Activated naive CD4-positive, alpha-beta T cell treated with anti-CD3 and anti-CD28 coated beads, Interleukin-2, amount 10 ng/mL, durations not matched to agents 7 days and 5 days (primary cell): ENCODE measurements around the gene KRTDAP.
A peak's percentile ranks its signal among the peaks of the same experiment; 100 is the strongest.

ENCODE experiments used
- CTCF ChIA-PET: fragments of 350-600 bp; sonication (Branson Sonifier 250); formaldehyde crosslinking; loops from one replicate; lab custom pipeline; 2021; ENCODE audit warnings: antibody characterized with exemption; lab: Charles Lee
- DNase-seq: peaks from one replicate; pipeline ENCODE4 v3.0.0-alpha.2; 2020
- H3K27ac Mint-ChIP-seq: one replicate; pipeline ENCODE4 v1.8.0; 2021; ENCODE audit warnings: mild to moderate bottlenecking, moderate library complexity, mixed read lengths
- H3K27me3 Mint-ChIP-seq: one replicate; pipeline ENCODE4 v1.8.0; 2021; ENCODE audit warnings: mild to moderate bottlenecking, mixed read lengths
- H3K36me3 Mint-ChIP-seq: one replicate; pipeline ENCODE4 v1.8.0; 2021; ENCODE audit warnings: mixed read lengths
- H3K4me1 Mint-ChIP-seq: one replicate; pipeline ENCODE4 v1.8.0; 2021; ENCODE audit warnings: mixed read lengths
- H3K4me3 Mint-ChIP-seq: one replicate; pipeline ENCODE4 v1.8.0; 2021; ENCODE audit warnings: mild to moderate bottlenecking, moderate library complexity, mixed read lengths
- H3K9me3 Mint-ChIP-seq: one replicate; pipeline ENCODE4 v1.8.0; 2021; ENCODE audit warnings: mixed read lengths

Gene KRTDAP

DNA sequence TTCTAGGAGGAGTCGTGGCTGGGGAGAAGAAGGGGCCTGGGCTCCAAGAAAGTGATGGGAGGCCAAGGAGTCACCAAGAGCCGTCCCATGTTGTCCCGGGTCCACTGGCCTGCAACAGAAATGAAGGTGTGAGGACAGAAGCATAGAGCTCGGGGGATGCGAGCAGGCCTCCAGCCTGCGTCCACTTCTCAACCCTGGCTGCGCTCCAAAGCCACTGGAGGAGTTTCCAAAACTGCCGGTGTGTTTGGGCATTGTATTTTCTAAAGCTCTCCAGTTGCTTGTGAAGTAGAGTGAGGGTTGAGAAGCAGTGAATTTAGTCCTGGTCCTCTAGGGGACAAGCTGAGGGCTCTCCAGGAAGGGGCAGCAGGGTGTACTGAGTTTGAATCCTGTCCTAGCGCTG is 29.2 kb downstream of the KRTDAP start:
- Mint-ChIP-seq H3K27ac (peak overlapping the region; percentile 67), H3K9me3 (no peaks in the 10 kb centered on the region), H3K27me3 (peaks cover 28% of the 10 kb centered on the region), H3K36me3 (peaks cover 6% of the 10 kb centered on the region), H3K4me1 (peaks cover 64% of the 10 kb centered on the region), H3K4me3 (peak overlapping the region; percentile 16)
- CTCF ChIA-PET, result interaction anchor here (1.5 to 3.9 kb wide), 2 partner anchors 8 to 108 kb away, joined by 5 to 24 read pairs; no protein-coding TSS in a partner anchor
- no peak for DNase-seq

DNA sequence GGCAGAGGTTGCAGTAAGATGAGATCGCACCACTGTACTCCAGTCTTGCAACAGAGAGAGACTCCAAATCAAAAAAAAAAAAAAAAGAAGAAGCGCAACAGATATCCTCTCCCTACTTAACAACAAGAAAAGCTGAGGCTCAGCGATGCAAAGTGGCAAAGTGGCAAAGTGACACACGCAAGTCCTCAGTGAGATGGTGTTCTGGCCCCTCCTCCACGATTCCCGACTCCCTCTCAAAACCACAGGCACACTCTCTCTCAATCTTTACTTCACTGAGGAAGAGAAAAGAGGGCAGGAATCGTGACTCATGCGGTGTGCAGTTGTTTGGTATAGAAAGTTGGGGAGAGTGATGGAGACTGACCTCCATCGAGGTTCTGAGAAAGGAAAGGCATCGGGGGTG is 29.7 kb downstream of the KRTDAP start:
- peaks cover 6% of the 10 kb centered on the region for H3K36me3 Mint-ChIP-seq
- DNase-seq, result no peak
- H3K4me3 Mint-ChIP-seq, result peak overlapping the region; percentile 16
- H3K4me1 Mint-ChIP-seq, result peaks cover 69% of the 10 kb centered on the region
- peaks cover 29% of the 10 kb centered on the region for H3K27me3 Mint-ChIP-seq
- CTCF ChIA-PET, result interaction anchor here (1.5 kb wide), 1 partner anchor 9 kb away, joined by 5 read pairs; no protein-coding TSS in a partner anchor
- peak overlapping the region; percentile 67 for H3K27ac Mint-ChIP-seq
- H3K9me3 Mint-ChIP-seq, result no peaks in the 10 kb centered on the region

DNA sequence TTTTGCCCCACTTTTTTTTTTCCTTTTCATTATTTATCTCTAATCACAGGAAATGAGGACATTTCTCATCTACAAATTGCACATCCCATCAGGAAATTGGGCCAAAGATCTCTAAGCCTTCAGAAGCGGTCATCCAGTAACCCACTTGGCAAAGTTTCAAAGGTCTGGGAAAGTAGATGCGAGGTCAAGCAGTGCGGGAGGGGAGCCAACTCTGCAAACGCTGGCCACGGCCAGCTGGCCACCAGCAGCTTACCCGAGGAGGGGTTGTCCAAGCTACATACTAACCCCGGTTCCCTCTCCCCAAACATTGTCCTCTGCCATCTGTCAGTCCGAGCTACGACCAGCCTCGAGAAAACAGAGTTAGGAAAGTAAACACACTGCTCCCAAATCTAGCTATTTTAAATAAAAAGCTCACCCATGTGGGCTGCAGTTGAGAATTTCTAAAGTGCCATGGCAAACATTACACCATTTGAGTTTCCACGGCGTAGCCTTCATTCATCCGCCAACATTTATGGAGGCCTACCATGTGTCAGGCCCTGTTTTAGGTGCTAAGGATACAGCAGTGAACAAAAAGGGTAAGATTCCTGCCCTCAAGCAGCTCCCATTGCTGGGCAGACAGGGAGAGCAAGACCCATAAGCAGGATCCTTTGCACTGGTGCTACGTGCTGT is 30.7 kb downstream of the KRTDAP start:
- Mint-ChIP-seq H3K4me1 (peaks cover 69% of the 10 kb centered on the region), H3K27me3 (peaks cover 25% of the 10 kb centered on the region), H3K27ac (peak overlapping the region; percentile 22), H3K9me3 (no peaks in the 10 kb centered on the region), H3K4me3 (no peak overlapping the region), H3K36me3 (peaks cover 3% of the 10 kb centered on the region)
- CTCF ChIA-PET, result interaction anchor here (1.5 kb wide), 1 partner anchor 10 kb away, joined by 5 read pairs; no protein-coding TSS in a partner anchor
- no peak for DNase-seq

DNA sequence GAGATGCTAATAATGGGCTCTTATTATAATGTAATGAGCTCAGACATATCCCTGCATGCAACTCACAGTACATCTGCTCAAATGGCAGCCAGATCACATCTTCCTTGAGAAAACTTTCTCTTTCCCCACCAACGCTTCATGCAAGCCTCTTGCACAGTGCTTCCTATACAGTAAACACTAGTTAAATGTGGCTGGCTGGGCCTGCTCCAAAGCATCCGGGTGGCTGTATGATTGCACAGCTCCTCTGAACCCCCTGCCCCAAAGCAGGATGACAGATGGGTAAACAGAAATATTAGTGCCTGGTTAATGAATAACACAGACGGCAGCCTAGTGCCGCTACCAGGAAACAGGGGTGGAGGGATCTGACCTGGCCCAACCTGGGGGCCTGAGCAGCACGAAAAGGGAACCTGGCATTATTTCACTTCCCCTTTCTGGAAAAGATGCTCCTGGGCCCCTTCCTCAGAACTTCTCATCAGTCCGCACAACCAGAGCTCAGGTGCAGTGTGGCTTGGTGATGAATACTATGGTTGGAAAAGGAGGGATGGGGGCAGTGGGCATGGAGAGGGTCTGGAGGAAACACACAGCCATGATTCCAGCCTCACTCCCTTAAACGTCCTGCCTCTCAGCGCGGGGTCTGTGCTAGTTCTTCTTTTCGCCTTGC is 31.4 kb downstream of the KRTDAP start:
- peaks cover 63% of the 10 kb centered on the region for H3K4me1 Mint-ChIP-seq
- no peak for DNase-seq
- peak overlapping the region; percentile 22 for H3K27ac Mint-ChIP-seq
- no peaks in the 10 kb centered on the region for H3K9me3 Mint-ChIP-seq
- H3K36me3 Mint-ChIP-seq, result peaks cover 3% of the 10 kb centered on the region
- CTCF ChIA-PET, result no interaction called here
- H3K27me3 Mint-ChIP-seq, result peaks cover 31% of the 10 kb centered on the region
- H3K4me3 Mint-ChIP-seq, result no peak overlapping the region

DNA sequence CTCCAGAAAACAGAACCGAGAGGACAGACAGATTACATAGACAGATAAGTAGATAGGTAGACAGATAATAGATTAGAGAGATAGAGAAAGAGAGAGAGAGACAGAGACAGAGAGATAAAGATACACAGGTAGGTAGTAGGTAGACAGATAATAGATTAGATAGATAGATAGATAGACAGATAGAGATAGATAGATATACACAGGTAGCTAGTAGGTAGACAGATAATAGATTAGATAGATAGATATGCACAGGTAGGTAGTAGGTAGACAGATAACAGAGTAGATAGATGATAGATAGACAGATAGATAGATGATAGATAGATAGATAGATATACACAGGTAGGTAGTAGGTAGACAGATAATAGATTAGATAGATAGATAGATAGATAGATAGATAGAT is 32.1 kb downstream of the KRTDAP start:
- H3K36me3 Mint-ChIP-seq, result peaks cover 3% of the 10 kb centered on the region
- CTCF ChIA-PET, result interaction anchor here (1.5 kb wide), 1 partner anchor 11 kb away, joined by 8 read pairs; no protein-coding TSS in a partner anchor
- peaks cover 33% of the 10 kb centered on the region for H3K27me3 Mint-ChIP-seq
- no peaks in the 10 kb centered on the region for H3K9me3 Mint-ChIP-seq
- H3K27ac Mint-ChIP-seq, result no peak overlapping the region
- H3K4me3 Mint-ChIP-seq, result no peak overlapping the region
- no peak for DNase-seq
- peaks cover 57% of the 10 kb centered on the region for H3K4me1 Mint-ChIP-seq

DNA sequence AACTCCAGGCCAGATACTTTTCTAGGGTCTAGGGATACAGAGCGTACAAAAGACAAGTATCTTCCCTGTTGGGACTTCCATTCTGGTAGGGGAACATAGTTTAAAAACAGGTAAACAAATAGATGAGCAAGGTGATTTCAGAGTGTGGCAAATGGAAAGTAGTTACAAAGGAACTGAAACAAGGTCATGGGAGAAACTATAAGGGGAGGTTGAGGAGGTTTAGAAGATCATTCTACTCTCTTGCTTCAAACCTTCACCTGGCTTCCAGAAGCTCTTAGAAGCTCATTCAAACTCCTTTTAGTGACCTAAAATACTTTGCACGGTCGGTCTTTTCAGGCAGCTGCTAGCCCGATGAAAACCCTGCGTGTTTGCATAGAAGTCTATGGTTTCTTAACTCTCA is 33.1 kb downstream of the KRTDAP start:
- Mint-ChIP-seq H3K4me3 (no peak overlapping the region), H3K4me1 (peaks cover 52% of the 10 kb centered on the region), H3K27ac (no peak overlapping the region), H3K36me3 (no peaks in the 10 kb centered on the region), H3K27me3 (peaks cover 43% of the 10 kb centered on the region), H3K9me3 (no peaks in the 10 kb centered on the region)
- CTCF ChIA-PET, result interaction anchor here (1.5 kb wide), 1 partner anchor 12 kb away, joined by 8 read pairs; no protein-coding TSS in a partner anchor
- no peak for DNase-seq

DNA sequence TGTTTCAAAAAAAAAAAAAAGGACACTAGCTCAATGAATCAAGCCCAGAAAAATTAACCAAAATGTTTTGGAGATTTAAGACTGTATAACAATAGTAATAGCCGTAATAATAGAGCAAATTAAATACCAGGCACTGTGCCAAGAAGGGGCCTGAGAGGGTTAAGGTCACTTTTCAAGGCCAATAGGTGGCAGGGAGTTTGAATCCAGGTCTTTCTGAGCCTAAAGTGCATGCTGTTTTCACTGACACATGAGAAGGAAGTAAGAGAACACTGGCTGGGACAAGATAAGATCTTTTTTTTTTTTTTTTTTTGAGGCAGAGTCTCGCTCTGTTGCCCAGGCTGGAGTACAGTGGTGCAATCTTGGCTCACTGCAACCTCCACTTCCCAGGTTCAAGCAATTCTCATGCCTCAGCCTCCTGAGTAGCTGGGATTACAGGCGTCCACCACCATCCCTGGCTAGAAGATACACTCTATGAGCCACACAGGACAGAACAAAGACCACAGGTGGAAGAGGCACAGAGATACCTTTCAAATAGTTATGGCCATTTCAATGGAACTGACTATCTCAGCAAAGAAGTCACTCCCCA is 34.6 kb downstream of the KRTDAP start:
- CTCF ChIA-PET, result interaction anchor here (0.7 kb wide), 1 partner anchor 99 kb away, joined by 3 read pairs; no protein-coding TSS in a partner anchor
- Mint-ChIP-seq H3K9me3 (no peaks in the 10 kb centered on the region), H3K4me3 (no peak overlapping the region), H3K4me1 (peaks cover 52% of the 10 kb centered on the region), H3K27me3 (peaks cover 50% of the 10 kb centered on the region), H3K27ac (no peak overlapping the region), H3K36me3 (no peaks in the 10 kb centered on the region)
- no peak for DNase-seq

DNA sequence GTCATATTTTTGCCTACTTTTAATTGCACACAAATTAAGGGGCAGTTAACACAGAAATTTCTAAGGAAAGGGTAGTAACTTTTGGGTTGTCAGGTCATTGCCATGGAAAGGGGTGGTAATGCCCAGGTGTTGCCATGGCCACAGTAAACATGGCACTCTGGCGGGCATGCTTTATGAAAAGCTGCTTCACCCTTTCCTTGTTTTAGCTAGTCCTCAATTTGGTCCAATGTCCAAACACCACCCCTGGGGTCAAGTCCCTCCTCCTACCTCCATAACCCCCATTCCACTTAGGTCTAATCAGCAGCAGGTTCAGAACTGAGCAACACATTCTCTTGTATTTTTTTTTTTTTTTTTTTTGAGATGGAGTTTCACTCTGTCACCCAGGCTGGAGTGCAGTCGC is 35.6 kb downstream of the KRTDAP start:
- no peaks in the 10 kb centered on the region for H3K36me3 Mint-ChIP-seq
- H3K27ac Mint-ChIP-seq, result no peak overlapping the region
- peaks cover 51% of the 10 kb centered on the region for H3K4me1 Mint-ChIP-seq
- DNase-seq, result no peak
- no peak overlapping the region for H3K4me3 Mint-ChIP-seq
- H3K9me3 Mint-ChIP-seq, result no peaks in the 10 kb centered on the region
- CTCF ChIA-PET, result interaction anchor here (1.4 kb wide), 1 partner anchor 8 kb away, joined by 3 read pairs; no protein-coding TSS in a partner anchor
- peaks cover 58% of the 10 kb centered on the region for H3K27me3 Mint-ChIP-seq

DNA sequence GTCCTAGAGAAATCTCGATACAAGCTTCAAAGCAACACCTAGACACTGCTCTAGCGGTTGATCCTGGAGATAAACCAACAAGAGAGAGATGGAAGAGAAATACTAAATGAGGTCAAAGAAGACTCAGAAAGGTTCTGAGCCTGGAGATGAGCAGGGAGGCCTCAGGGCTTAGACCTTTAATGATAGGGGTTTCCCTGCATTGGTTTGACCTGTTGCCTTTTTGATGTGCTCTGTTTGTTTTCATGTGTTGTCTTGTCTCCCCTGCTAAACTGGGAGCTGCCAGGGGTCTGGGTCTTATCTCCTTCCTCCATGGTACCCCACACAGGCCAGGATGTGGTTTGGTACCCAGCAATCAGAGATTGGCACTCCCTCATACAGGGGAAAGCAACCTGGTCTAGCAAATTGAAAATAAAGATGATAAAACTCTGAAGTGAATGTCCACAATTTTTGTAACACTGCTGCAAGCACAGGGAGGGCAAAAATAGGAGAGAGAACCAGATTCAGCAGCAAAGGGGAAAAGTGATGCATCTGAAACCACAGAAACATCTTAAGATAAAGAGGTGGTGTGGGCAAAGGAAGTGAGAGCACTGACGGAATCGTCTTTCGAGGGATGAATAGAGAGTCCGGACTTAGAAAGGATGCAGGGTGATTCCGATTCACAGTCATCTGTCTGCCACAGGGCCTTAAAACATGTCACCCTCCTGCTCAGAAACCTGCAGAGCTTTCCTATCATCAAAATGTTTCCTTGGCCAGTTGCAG is 38.7 kb downstream of the KRTDAP start:
- Mint-ChIP-seq H3K36me3 (no peaks in the 10 kb centered on the region), H3K27ac (peak overlapping the region; percentile 75), H3K27me3 (peaks cover 84% of the 10 kb centered on the region), H3K4me3 (peak overlapping the region; percentile 6), H3K9me3 (no peaks in the 10 kb centered on the region), H3K4me1 (peaks cover 57% of the 10 kb centered on the region)
- DNase-seq, result peak; percentile 27
- CTCF ChIA-PET, result interaction anchor here (1.7 kb wide), 1 partner anchor 11 kb away, joined by 4 read pairs; no protein-coding TSS in a partner anchor

DNA sequence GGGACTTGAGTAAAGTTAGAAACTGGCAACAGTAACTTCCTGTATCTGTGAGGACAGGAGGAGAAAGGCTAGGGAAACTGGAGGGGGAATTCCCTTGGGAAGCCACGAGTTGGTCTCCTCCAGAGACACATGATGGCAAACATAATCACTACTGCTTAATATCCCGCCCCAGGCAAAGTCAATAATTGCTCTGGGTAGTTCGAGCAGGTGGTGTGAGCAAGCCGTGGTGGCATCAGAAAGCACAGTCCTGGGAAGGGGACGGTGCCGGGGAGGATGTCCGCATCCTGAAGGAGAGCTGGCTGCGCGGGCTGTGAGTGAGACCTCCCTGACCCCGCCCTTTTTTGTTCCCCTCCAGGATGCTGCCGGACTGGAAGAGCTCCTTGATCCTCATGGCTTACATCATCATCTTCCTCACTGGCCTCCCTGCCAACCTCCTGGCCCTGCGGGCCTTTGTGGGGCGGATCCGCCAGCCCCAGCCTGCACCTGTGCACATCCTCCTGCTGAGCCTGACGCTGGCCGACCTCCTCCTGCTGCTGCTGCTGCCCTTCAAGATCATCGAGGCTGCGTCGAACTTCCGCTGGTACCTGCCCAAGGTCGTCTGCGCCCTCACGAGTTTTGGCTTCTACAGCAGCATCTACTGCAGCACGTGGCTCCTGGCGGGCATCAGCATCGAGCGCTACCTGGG is 40.8 kb downstream of the KRTDAP start:
- H3K27ac Mint-ChIP-seq, result no peak overlapping the region
- CTCF ChIA-PET, result no interaction called here
- no peak overlapping the region for H3K4me3 Mint-ChIP-seq
- no peak for DNase-seq
- peaks cover 58% of the 10 kb centered on the region for H3K4me1 Mint-ChIP-seq
- H3K36me3 Mint-ChIP-seq, result no peaks in the 10 kb centered on the region
- H3K27me3 Mint-ChIP-seq, result peaks cover 88% of the 10 kb centered on the region
- H3K9me3 Mint-ChIP-seq, result no peaks in the 10 kb centered on the region

DNA sequence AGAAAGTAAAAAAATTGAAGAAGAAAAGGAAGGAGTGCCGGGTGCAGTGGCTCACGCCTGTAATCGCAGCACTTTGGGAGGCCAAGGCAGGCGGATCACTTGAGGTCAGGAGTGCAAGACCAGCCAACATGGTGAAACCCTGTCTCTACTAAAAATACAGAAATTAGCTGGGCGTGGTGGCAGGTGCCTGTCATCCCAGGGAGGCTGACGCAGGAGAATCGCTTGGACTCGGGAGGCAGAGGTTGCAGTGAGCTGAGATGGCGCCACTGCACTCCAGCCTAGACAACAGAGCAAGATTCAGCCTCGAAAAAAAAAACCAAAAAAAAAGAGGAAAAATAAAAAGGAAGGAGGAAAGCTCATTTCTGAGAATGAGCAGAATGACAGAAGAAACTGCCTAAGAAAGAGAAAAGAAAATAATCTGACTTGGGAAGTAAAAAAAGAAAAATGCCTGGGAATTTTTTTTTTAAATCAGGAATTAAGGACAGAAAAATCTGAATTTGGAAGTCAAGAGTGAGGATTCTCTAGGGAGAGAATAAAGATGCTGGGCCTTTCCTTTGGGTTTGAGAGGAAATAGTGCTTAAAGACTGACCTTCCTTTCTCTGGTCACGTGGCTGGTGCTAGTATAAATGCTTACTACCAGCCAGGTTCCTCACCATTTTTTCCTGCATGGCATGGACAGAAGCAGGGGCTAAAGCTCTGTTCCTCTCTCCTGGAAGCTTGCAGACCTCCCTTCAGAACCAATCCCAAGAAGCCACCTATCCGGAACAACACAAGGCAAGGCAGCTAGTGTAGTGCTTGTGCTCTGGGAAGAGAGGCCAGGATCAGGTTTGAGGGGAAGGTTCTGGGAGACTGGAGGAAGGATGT is 42.4 kb downstream of the KRTDAP start, which contains the start of gene FFAR2:
FFAR2 (plus strand) TSS at position 652 of the 864 bp plus-strand sequence. CDS start 1,458 bp downstream, outside the sequence.
- no peaks in the 10 kb centered on the region for H3K36me3 Mint-ChIP-seq
- H3K4me1 Mint-ChIP-seq, result peaks cover 55% of the 10 kb centered on the region
- no peak within 1 kb of the TSS for H3K27ac Mint-ChIP-seq

DNA sequence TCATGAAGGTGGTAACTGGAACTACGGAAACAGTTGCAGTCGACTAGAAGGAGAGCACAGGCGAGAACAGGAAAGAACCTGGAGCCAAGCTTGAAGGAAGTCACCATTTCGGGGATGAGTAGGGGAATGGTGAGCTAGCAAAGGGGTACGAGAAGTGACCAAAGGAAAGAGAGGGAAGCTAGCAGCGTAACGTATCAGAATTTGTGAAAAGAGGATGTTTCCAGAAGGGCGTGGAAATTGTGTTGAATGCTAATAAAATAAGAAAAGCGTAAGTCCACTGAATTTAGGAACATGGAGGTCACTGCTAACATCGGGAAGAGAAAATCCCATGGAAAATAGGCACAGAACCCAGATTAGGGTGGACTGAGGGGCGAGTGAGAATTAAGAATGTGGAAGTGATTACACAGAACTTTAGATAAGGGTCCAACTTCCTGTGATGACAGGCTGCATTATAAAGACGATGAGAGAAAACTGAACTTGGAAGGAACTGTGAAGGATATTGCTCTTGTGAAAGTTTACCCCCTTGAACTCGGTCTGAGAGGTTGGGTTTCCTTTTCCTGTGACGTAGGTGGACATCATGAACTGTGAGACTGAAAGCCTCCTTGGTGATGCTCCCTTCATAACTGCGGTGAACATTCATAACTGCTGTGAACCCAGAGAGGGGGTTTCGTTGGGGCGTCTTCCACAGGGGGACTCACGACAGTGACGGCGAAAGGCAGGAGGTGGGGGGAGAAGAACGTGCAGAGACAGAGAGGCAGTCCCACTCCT is 44.3 kb downstream of the KRTDAP start:
- Mint-ChIP-seq H3K36me3 (no peaks in the 10 kb centered on the region), H3K27ac (no peak overlapping the region), H3K4me1 (peaks cover 44% of the 10 kb centered on the region), H3K27me3 (peaks cover 59% of the 10 kb centered on the region), H3K4me3 (no peak overlapping the region), H3K9me3 (no peaks in the 10 kb centered on the region)
- DNase-seq, result no peak
- CTCF ChIA-PET, result no interaction called here

More for the DNA sequence above, 42.4 kb downstream of the KRTDAP start, which contains the start of gene FFAR2:
- no peak for DNase-seq
- peaks cover 76% of the 10 kb centered on the region for H3K27me3 Mint-ChIP-seq
- no peak within 1 kb of the TSS for H3K4me3 Mint-ChIP-seq
- CTCF ChIA-PET, result no interaction called here
- H3K9me3 Mint-ChIP-seq, result no peaks in the 10 kb centered on the region
